Measurements from ENCODE around the gene CBLC.

CBLC gene

GRCh38 chr19:44746946-44747738 lies 30.5 kb upstream of the CBLC start:
- peak; percentile 34 for DNase-seq

- DNase-seq = peak; percentile 34
These were observed 29.8 kb upstream of the CBLC start for GRCh38 chr19:44747739-44748425.

GRCh38 chr19:44748426-44749254 lies 29.1 kb upstream of the CBLC start, which contains the start of gene BCL3:
BCL3 (plus strand) TSS chr19:44748708; CDS start chr19:44748791, 83 bp downstream.
- no peak for DNase-seq

GRCh38 chr19:44749292-44749691 lies 28.4 kb upstream of the CBLC start:
- no peak for DNase-seq

- no peak for DNase-seq
These were observed 27.7 kb upstream of the CBLC start for GRCh38 chr19:44749994-44750393.

- DNase-seq = no peak
These were observed 25.4 kb upstream of the CBLC start for GRCh38 chr19:44752123-44752815.

GRCh38 chr19:44752816-44753625 lies 24.7 kb upstream of the CBLC start:
- peak; percentile 66 for DNase-seq

GRCh38 chr19:44753626-44753931 lies 24.1 kb upstream of the CBLC start:
- DNase-seq = no peak

GRCh38 chr19:44753932-44754749 lies 23.5 kb upstream of the CBLC start:
- peak; percentile 51 for DNase-seq

- no peak for DNase-seq
These were observed 23.0 kb upstream of the CBLC start for GRCh38 chr19:44754750-44755080.

- no peak for DNase-seq
These were observed 22.5 kb upstream of the CBLC start for GRCh38 chr19:44755219-44755618.

- DNase-seq = no peak
These were observed 21.6 kb upstream of the CBLC start for GRCh38 chr19:44756089-44756562.

GRCh38 chr19:44757057-44757734 lies 20.5 kb upstream of the CBLC start:
- no peak for DNase-seq

GRCh38 chr19:44757735-44758505 lies 19.8 kb upstream of the CBLC start:
- DNase-seq = no peak

GRCh38 chr19:44758596-44758995 lies 19.1 kb upstream of the CBLC start:
- DNase-seq = no peak

GRCh38 chr19:44759083-44759804 lies 18.4 kb upstream of the CBLC start:
- no peak for DNase-seq

- no peak for DNase-seq
These were observed 15.7 kb upstream of the CBLC start for GRCh38 chr19:44762038-44762437.

GRCh38 chr19:44765033-44765948 lies 12.4 kb upstream of the CBLC start:
- DNase-seq = no peak
